GM12878 (cell line): Measurements from ENCODE around the gene EIF5. TPM values are rescaled to one million over a fixed set of nuclear protein-coding genes. Genes with fewer than 3 reads are reported as not detected.

Experiments
- ATAC-seq: fragments of 200-7000 bp; cut with Tn5 transposase; 3 replicates; pipeline ENCODE4 v1.9.1; 2020; ENCODE audit warnings: mild to moderate bottlenecking, moderate library complexity
- BruUV-seq: library from RNA; stranded (reverse); fragments of 400-500 nt; replicated peaks from 2 replicates; lab custom pipeline; 2021; lab: Mats Ljungman, UMichigan
- CTCF ChIA-PET: fragments of 300-600 bp; sonication (Branson Sonifier 250); formaldehyde crosslinking; extraction: SDS; loops from one replicate; lab custom pipeline; 2021; ENCODE audit warnings: inconsistent platforms; lab: Yijun Ruan, JAX
- POLR2A ChIA-PET: fragments of 350-600 bp; formaldehyde crosslinking; extraction: SDS; loops from one replicate; lab custom pipeline; 2021; ENCODE audit warnings: inconsistent platforms; lab: Charles Lee
- RAD21 ChIA-PET: fragments of 300-600 bp; sonication (Branson Sonifier 250); formaldehyde crosslinking; loops from one replicate; lab custom pipeline; 2023; ENCODE audit warnings: antibody characterized with exemption; ENCODE audit not compliant: unreplicated experiment; lab: Charles Lee
- SMC1A ChIA-PET: fragments of 300-600 bp; sonication (Branson Sonifier 250); formaldehyde crosslinking; loops from one replicate; lab custom pipeline; 2023; ENCODE audit not compliant: unreplicated experiment, uncharacterized antibody; lab: Charles Lee
- DNase-seq: peaks from one replicate; pipeline ENCODE4 v3.0.0-alpha.2; 2011; ENCODE audit warnings: low read depth, low spot score
- FAIRE-seq: peaks from 3 replicates; lab custom pipeline; 2011; peaks lifted over from hg19 to GRCh38; lab: Jason Lieb, UNC
- H2AFZ ChIP-seq: 2 replicates; pipeline ENCODE4 v1.6.0; 2011; ENCODE audit warnings: low read depth, low read length, control low read depth; ENCODE audit not compliant: control insufficient read depth
- H3K27ac ChIP-seq: 2 replicates; pipeline ENCODE4 v1.5.1; 2011; ENCODE audit warnings: control low read depth; ENCODE audit not compliant: control insufficient read depth, insufficient read depth
- H3K27me3 ChIP-seq, 2 experiments: replicated peaks in 1 of 2; 2 replicates each; pipeline versions ENCODE4 v1.6.0 to v1.6.1; 2011; ENCODE audit warnings: low read length in 1 of 2; ENCODE audit not compliant: control insufficient read depth in 2 of 2, insufficient read depth in 2 of 2
- H3K36me3 ChIP-seq, 2 experiments: 2 replicates each; pipeline ENCODE4 v1.5.1; 2011; ENCODE audit warnings: low read length in 1 of 2; ENCODE audit not compliant: control insufficient read depth in 2 of 2, insufficient read depth in 2 of 2
- H3K4me1 ChIP-seq: 2 replicates; pipeline ENCODE4 v1.6.1; 2011; ENCODE audit warnings: mild to moderate bottlenecking, low read length, moderate library complexity, mixed read lengths; ENCODE audit not compliant: control insufficient read depth, insufficient read depth
- H3K4me2 ChIP-seq: 2 replicates; pipeline ENCODE4 v1.6.0; 2011; ENCODE audit warnings: control low read depth; ENCODE audit not compliant: control insufficient read depth, insufficient read depth
- H3K4me3 ChIP-seq: fragments of 200-600 bp; sonication (generic); 2 replicates; pipeline ENCODE4 v1.5.1; 2016
- H3K79me2 ChIP-seq: 2 replicates; pipeline ENCODE4 v1.6.0; 2011; ENCODE audit warnings: low read length; ENCODE audit not compliant: control insufficient read depth, insufficient read depth
- H3K9ac ChIP-seq: 2 replicates; pipeline ENCODE4 v1.8.0; 2011; ENCODE audit warnings: low read length, control low read depth, mixed read lengths; ENCODE audit not compliant: control insufficient read depth, insufficient read depth
- H3K9me3 ChIP-seq: replicated peaks from 3 replicates; pipeline ENCODE4 v1.5.1; 2011; ENCODE audit warnings: mild to moderate bottlenecking, low read length; ENCODE audit not compliant: control insufficient read depth, insufficient read depth
- H4K20me1 ChIP-seq: 2 replicates; pipeline ENCODE4 v1.6.0; 2011; ENCODE audit not compliant: control insufficient read depth, insufficient read depth
- EZH2 ChIP-seq: IDR thresholded peaks from 2 replicates; pipeline ENCODE4 v1.6.1; 2012; ENCODE audit warnings: low read depth, mild to moderate bottlenecking, control low read depth, inconsistent platforms, low read length, borderline replicate concordance; ENCODE audit not compliant: control insufficient read depth
- HCFC1 ChIP-seq: fragments of 150-350 bp; IDR thresholded peaks from 2 replicates; pipeline ENCODE4 v1.6.1; 2014; ENCODE audit warnings: low read length
- JUND ChIP-seq: IDR thresholded peaks from 2 replicates; pipeline ENCODE4 v1.6.1; 2012; ENCODE audit warnings: low read depth, mild to moderate bottlenecking, low read length, improper control_type of control experiment, moderate library complexity
- KAT2A ChIP-seq: conservative IDR thresholded peaks from 2 replicates; pipeline ENCODE4 v1.6.1; 2011; ENCODE audit warnings: low read depth, low read length; ENCODE audit not compliant: control insufficient read depth
- PAX8 ChIP-seq: fragments of 450-650 bp; IDR thresholded peaks from 2 replicates; pipeline ENCODE4 v1.6.1; 2017; ENCODE audit warnings: mild to moderate bottlenecking, moderate library complexity
- POLR2AphosphoS2 ChIP-seq: IDR thresholded peaks from 2 replicates; pipeline ENCODE4 v1.6.1; 2011; ENCODE audit warnings: low read depth, mild to moderate bottlenecking, low read length, improper control_type of control experiment, moderate library complexity
- RAD21 ChIP-seq: IDR thresholded peaks from 2 replicates; pipeline ENCODE4 v1.6.1; 2011; ENCODE audit warnings: mild to moderate bottlenecking, low read depth, low read length, moderate library complexity; ENCODE audit not compliant: insufficient read depth
- RBBP5 ChIP-seq: fragments of 200-600 bp; sonication (generic); conservative IDR thresholded peaks from 2 replicates; pipeline ENCODE4 v1.6.1; 2016
- SPI1 ChIP-seq: IDR thresholded peaks from 2 replicates; pipeline ENCODE4 v1.6.1; 2011; ENCODE audit warnings: low read depth, mild to moderate bottlenecking, low read length, moderate library complexity, borderline replicate concordance; ENCODE audit not compliant: insufficient read depth
- SRF ChIP-seq, 2 experiments: IDR thresholded peaks; 2 replicates each; pipeline ENCODE4 v1.6.1; 2011; ENCODE audit warnings: low read depth in 2 of 2, low read length in 2 of 2, mild to moderate bottlenecking in 1 of 2, moderate library complexity in 1 of 2
- WGBS: methylation state at CpG from one replicate; pipeline ENCODE4 v1.1.6; 2016; ENCODE audit warnings: low lambda C conversion rate; ENCODE audit not compliant: insufficient replicate concordance, insufficient coverage; ENCODE audit errors: missing lambda C conversion rate; 5-methylcytosine and 5-hydroxymethylcytosine counted together
- in situ Hi-C: fragments of 300-500 bp; cut with MboI; formaldehyde crosslinking; loops from 9 replicates; pipeline ENCODE4 v1.14.3; 2018; ENCODE audit warnings: mixed read lengths
- intact Hi-C: fragments of 100-400 bp; cut with micrococcal nuclease; formaldehyde crosslinking; loops from one replicate; pipeline ENCODE4 v1.14.2; 2022; ENCODE audit not compliant: unreplicated experiment
- polyA plus RNA-seq, 11 experiments: library from polyadenylated mRNA; depleted of rRNA in 4 of 11; unstranded in 6 of 11; stranded (reverse) in 5 of 11; fragments of >200 nt; fragmentation: Nextera tagmentation in 4 of 11; fragmentation: Illumina TruSeq in 1 of 11; extraction: Ambion mirVana in 4 of 11; extraction: Trizol in 1 of 11; gene quantifications; 1 replicate in 1 of 11; 2 replicates in 10 of 11; pipeline versions ENCODE4 v1.2.1 to v1.2.3, GENCODE V29; 2011 to 2016; ENCODE audit warnings: inconsistent platforms in 2 of 11, missing spikeins in 2 of 11, low read depth in 1 of 11
- total RNA-seq, 4 experiments: library from RNA; depleted of rRNA in 3 of 4; stranded (reverse); fragments of >200 nt in 3 of 4; fragmentation: Illumina TruSeq in 1 of 4; extraction: Trizol in 1 of 4; gene quantifications; 2 replicates each; pipeline versions ENCODE4 v1.2.1 to v1.2.3, GENCODE V29; 2013 to 2021
- TF ChIP-seq, protein P1 (sequence below): fragments of 450-650 bp; IDR thresholded peaks from 2 replicates; pipeline ENCODE4 v1.6.1; 2016; ENCODE audit warnings: mild to moderate bottlenecking
- TF ChIP-seq, protein P2 (sequence below): IDR thresholded peaks from 2 replicates; pipeline ENCODE4 v1.6.1; 2012; ENCODE audit warnings: low read depth, low read length, improper control_type of control experiment
- TF ChIP-seq, protein P3 (sequence below): fragments of 450-650 bp; formaldehyde crosslinking; IDR thresholded peaks from 2 replicates; pipeline ENCODE4 v1.4.0; 2022; ENCODE audit warnings: mild to moderate bottlenecking, moderate library complexity
- TF ChIP-seq, protein P4 (sequence below): fragments of 450-650 bp; IDR thresholded peaks from 2 replicates; pipeline ENCODE4 v1.6.1; 2017; ENCODE audit warnings: borderline replicate concordance

The EIF5 gene
- total and polyA plus RNA-seq, 10 of the 15 experiments (the other 5 are each of a cell fraction or from before 2014, with no cell fraction given): 51.2 to 360 (median 115) TPM

DNA sequence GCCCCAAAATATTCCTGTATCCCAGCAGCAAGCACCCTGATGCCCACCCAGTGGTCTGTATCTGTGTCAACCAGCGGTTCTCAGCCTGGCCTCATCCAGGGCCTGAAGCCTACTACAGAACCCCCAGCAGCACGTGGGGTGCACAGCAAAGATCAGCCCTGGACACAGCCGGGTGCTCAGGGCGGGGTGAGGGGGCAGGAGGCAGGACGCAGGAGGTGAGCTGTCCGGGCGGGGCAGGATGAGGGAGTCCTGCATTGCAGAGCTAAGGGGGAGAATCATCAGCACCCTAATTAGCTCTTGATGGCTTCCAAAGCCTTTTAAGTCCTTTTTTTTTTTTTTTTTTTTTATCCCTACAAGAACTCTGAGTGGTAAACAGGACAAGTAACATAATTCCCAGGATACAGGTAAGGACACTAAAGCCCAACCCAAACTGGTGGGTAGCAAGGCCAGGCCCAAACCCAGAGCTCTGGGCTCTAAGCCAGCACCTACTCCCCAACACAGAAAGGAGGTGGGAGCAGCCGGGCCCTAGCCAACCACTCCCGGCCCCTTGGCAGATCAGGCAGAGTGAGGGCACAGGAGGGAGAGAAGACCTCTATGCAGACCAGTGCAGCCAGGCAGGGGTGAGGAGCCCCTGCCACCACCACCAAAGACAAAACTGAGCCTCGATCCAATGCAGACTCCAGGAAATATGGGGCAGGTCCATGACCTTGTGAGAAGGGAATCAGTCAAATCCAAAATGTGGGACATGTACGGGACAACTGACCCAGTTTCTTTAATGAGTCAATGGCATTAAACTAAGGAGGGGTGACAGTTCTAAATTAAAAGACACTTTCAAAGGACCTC lies 32.3 kb upstream of the EIF5 start:
- intact Hi-C loops: no loop called here
- H3K4me3 ChIP-seq: no peak overlapping the region
- H3K9ac ChIP-seq: no peak overlapping the region
- H3K27me3 ChIP-seq: no peaks in the 10 kb centered on the region
- H4K20me1 ChIP-seq: no peaks in the 10 kb centered on the region
- no peak overlapping the region for H3K4me2 ChIP-seq
- no peaks in the 10 kb centered on the region for H3K79me2 ChIP-seq
- ChIA-PET CTCF (interaction anchor here (0.6 to 1.6 kb wide), 2 partner anchors 10 to 90 kb away, joined by 4 to 6 read pairs; no protein-coding TSS in a partner anchor), RAD21 (no interaction called here), SMC1A (no interaction called here), POLR2A (no interaction called here)
- FAIRE-seq (no peak), DNase-seq (no peak), ATAC-seq (no peak)
- 68% methylated on average over 11 of the region's 11 CpGs for WGBS
- H3K9me3 ChIP-seq: no peaks in the 10 kb centered on the region
- H3K36me3 ChIP-seq: no peaks in the 10 kb centered on the region
- H3K4me1 ChIP-seq: no peaks in the 10 kb centered on the region
- BruUV-seq: no TSS peak
- in situ Hi-C loops: no loop called here
- H3K27ac ChIP-seq: no peak overlapping the region
- no peak overlapping the region for H2AFZ ChIP-seq
- TF ChIP-seq JUND (no peak), SRF (IDR thresholded peaks at IDR 0.05; ENCODE audit: low read depth in 2 of 2, low read length in 2 of 2) (no peak), RBBP5 (no peak), PAX8 (no peak), EZH2 (no peak), POLR2AphosphoS2 (no peak), SPI1 (no peak), RAD21 (no peak), HCFC1 (no peak), KAT2A (no peak)
- TF ChIP-seq, protein P1, sequence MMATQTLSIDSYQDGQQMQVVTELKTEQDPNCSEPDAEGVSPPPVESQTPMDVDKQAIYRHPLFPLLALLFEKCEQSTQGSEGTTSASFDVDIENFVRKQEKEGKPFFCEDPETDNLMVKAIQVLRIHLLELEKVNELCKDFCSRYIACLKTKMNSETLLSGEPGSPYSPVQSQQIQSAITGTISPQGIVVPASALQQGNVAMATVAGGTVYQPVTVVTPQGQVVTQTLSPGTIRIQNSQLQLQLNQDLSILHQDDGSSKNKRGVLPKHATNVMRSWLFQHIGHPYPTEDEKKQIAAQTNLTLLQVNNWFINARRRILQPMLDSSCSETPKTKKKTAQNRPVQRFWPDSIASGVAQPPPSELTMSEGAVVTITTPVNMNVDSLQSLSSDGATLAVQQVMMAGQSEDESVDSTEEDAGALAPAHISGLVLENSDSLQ: no peak
- TF ChIP-seq, protein P2, sequence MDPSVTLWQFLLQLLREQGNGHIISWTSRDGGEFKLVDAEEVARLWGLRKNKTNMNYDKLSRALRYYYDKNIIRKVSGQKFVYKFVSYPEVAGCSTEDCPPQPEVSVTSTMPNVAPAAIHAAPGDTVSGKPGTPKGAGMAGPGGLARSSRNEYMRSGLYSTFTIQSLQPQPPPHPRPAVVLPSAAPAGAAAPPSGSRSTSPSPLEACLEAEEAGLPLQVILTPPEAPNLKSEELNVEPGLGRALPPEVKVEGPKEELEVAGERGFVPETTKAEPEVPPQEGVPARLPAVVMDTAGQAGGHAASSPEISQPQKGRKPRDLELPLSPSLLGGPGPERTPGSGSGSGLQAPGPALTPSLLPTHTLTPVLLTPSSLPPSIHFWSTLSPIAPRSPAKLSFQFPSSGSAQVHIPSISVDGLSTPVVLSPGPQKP: no peak
- TF ChIP-seq, protein P3, sequence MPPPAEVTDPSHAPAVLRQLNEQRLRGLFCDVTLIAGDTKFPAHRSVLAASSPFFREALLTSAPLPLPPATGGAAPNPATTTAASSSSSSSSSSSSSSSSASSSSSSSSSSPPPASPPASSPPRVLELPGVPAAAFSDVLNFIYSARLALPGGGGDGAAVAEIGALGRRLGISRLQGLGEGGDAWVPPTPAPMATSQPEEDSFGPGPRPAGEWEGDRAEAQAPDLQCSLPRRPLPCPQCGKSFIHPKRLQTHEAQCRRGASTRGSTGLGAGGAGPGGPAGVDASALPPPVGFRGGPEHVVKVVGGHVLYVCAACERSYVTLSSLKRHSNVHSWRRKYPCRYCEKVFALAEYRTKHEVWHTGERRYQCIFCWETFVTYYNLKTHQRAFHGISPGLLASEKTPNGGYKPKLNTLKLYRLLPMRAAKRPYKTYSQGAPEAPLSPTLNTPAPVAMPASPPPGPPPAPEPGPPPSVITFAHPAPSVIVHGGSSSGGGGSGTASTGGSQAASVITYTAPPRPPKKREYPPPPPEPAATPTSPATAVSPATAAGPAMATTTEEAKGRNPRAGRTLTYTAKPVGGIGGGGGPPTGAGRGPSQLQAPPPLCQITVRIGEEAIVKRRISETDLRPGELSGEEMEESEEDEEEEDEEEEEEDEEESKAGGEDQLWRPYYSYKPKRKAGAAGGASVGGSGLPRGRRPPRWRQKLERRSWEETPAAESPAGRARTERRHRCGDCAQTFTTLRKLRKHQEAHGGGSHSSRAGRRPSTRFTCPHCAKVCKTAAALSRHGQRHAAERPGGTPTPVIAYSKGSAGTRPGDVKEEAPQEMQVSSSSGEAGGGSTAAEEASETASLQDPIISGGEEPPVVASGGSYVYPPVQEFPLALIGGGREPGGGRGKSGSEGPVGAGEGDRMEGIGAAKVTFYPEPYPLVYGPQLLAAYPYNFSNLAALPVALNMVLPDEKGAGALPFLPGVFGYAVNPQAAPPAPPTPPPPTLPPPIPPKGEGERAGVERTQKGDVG (CRISPR knock-in tag): no peak
- TF ChIP-seq, protein P4, sequence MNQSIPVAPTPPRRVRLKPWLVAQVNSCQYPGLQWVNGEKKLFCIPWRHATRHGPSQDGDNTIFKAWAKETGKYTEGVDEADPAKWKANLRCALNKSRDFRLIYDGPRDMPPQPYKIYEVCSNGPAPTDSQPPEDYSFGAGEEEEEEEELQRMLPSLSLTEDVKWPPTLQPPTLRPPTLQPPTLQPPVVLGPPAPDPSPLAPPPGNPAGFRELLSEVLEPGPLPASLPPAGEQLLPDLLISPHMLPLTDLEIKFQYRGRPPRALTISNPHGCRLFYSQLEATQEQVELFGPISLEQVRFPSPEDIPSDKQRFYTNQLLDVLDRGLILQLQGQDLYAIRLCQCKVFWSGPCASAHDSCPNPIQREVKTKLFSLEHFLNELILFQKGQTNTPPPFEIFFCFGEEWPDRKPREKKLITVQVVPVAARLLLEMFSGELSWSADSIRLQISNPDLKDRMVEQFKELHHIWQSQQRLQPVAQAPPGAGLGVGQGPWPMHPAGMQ: no peak
